IPS-20b (cell line): Measurements from ENCODE around the gene IL22.

ENCODE experiments used
- H3K27ac ChIP-seq: one replicate; pipeline ENCODE4 v1.5.1; 2013; ENCODE audit warnings: low read length
- H3K27me3 ChIP-seq: 2 replicates; pipeline ENCODE4 v1.6.1; 2013; ENCODE audit warnings: mild to moderate bottlenecking, low read length, inconsistent platforms; ENCODE audit not compliant: insufficient read depth
- H3K36me3 ChIP-seq: 2 replicates; pipeline ENCODE4 v1.6.1; 2013; ENCODE audit warnings: low read depth, mild to moderate bottlenecking, inconsistent platforms, low read length, moderate library complexity; ENCODE audit not compliant: insufficient read depth
- H3K4me1 ChIP-seq: 2 replicates; pipeline ENCODE4 v1.6.1; 2013; ENCODE audit warnings: mild to moderate bottlenecking, control low read depth, inconsistent platforms, low read length, moderate library complexity; ENCODE audit not compliant: insufficient read depth
- H3K4me3 ChIP-seq: 2 replicates; pipeline ENCODE4 v1.5.1; 2013; ENCODE audit warnings: mild to moderate bottlenecking, low read length, inconsistent platforms
- H3K9ac ChIP-seq: 2 replicates; pipeline ENCODE4 v1.6.1; 2013; ENCODE audit warnings: low read depth, mild to moderate bottlenecking, inconsistent platforms, low read length, moderate library complexity
- H3K9me3 ChIP-seq: 2 replicates; pipeline ENCODE4 v1.6.1; 2013; ENCODE audit warnings: mild to moderate bottlenecking, low read depth, low read length, inconsistent platforms; ENCODE audit not compliant: insufficient read depth

IL22 gene

DNA sequence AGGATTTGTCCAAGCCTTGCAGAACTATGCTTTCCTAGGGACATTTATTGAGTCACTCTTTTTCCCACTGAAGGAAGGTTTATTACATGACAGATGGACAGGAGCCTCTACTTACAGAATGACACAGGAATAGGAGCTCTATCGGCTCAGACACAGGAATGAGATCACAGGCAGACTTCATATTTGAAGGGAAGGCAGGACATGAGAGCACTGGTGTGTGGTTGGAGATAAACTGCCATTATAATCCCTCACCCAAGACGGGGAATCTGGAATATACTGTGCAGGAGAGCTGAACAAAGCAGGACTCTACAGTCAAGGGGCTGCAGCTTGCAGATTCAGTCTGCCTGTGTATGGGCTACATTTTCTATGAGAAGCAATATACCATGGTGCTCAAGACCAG is 26.8 kb upstream of the IL22 start:
- Histone ChIP-seq H3K9me3 (no peaks in the 10 kb centered on the region), H3K4me3 (no peak overlapping the region), H3K36me3 (no peaks in the 10 kb centered on the region), H3K27me3 (no peaks in the 10 kb centered on the region), H3K4me1 (peaks cover 19% of the 10 kb centered on the region; the same call in 1 of the 2 replicates), H3K27ac (no peak overlapping the region), H3K9ac (no peak overlapping the region)

- Histone ChIP-seq H3K4me1 (peaks cover 19% of the 10 kb centered on the region; the same call in 1 of the 2 replicates), H3K9ac (no peak overlapping the region), H3K36me3 (no peaks in the 10 kb centered on the region)
These were observed 26.0 kb upstream of the IL22 start for GRCh38 chr12:68279227-68280054.

GRCh38 chr12:68276402-68276930 is 23.1 kb upstream of the IL22 start:
- H3K36me3 ChIP-seq: no peaks in the 10 kb centered on the region
- H3K4me1 ChIP-seq: peaks cover 19% of the 10 kb centered on the region; the same call in 1 of the 2 replicates
- H3K4me3 ChIP-seq: no peak overlapping the region
- H3K27ac ChIP-seq: no peak overlapping the region
- no peaks in the 10 kb centered on the region for H3K9me3 ChIP-seq
- H3K9ac ChIP-seq: no peak overlapping the region
- no peaks in the 10 kb centered on the region for H3K27me3 ChIP-seq

More at GRCh38 chr12:68279227-68280054, 26.0 kb upstream of the IL22 start:
- H3K27me3 ChIP-seq: no peaks in the 10 kb centered on the region
- no peaks in the 10 kb centered on the region for H3K9me3 ChIP-seq
- no peak overlapping the region for H3K4me3 ChIP-seq
- no peak overlapping the region for H3K27ac ChIP-seq

GRCh38 chr12:68272732-68273131 is 19.3 kb upstream of the IL22 start:
- H3K9ac ChIP-seq: no peak overlapping the region
- no peaks in the 10 kb centered on the region for H3K27me3 ChIP-seq
- H3K9me3 ChIP-seq: no peaks in the 10 kb centered on the region
- no peak overlapping the region for H3K27ac ChIP-seq
- H3K4me1 ChIP-seq: no peaks in the 10 kb centered on the region
- H3K36me3 ChIP-seq: no peaks in the 10 kb centered on the region
- no peak overlapping the region for H3K4me3 ChIP-seq

GRCh38 chr12:68271346-68271745 is 17.9 kb upstream of the IL22 start:
- Histone ChIP-seq H3K27me3 (no peaks in the 10 kb centered on the region), H3K4me3 (no peak overlapping the region), H3K9me3 (no peaks in the 10 kb centered on the region), H3K27ac (no peak overlapping the region), H3K9ac (no peak overlapping the region), H3K4me1 (no peaks in the 10 kb centered on the region), H3K36me3 (no peaks in the 10 kb centered on the region)

GRCh38 chr12:68270358-68270757 is 17.0 kb upstream of the IL22 start:
- no peaks in the 10 kb centered on the region for H3K4me1 ChIP-seq
- H3K27ac ChIP-seq: no peak overlapping the region
- no peaks in the 10 kb centered on the region for H3K27me3 ChIP-seq
- no peaks in the 10 kb centered on the region for H3K9me3 ChIP-seq
- no peak overlapping the region for H3K4me3 ChIP-seq
- no peaks in the 10 kb centered on the region for H3K36me3 ChIP-seq
- H3K9ac ChIP-seq: no peak overlapping the region

- Histone ChIP-seq H3K9me3 (no peaks in the 10 kb centered on the region), H3K36me3 (no peaks in the 10 kb centered on the region), H3K4me1 (no peaks in the 10 kb centered on the region), H3K4me3 (no peak overlapping the region), H3K27me3 (no peaks in the 10 kb centered on the region), H3K9ac (no peak overlapping the region), H3K27ac (no peak overlapping the region)
These were observed 16.4 kb upstream of the IL22 start for GRCh38 chr12:68269779-68270178.

DNA sequence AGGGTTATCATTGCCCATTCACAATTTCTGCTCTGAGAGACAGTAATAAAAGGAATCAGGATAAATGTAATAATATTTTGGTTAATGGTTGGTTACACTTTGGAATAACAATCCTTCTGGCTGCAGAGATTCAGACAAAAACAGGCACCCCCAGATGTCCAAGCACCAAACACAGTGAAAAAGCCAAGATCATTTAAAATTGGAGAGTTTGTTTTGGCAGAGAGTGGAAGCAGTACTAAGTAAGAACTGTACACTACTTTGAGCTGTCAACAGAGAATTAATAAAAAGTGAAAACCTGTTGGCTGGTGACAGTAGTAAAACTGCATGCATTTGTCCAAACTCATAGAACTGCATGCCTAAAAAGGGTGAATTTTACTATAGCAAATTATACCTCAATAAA is 15.6 kb upstream of the IL22 start:
- no peaks in the 10 kb centered on the region for H3K27me3 ChIP-seq
- H3K36me3 ChIP-seq: no peaks in the 10 kb centered on the region
- H3K4me1 ChIP-seq: no peaks in the 10 kb centered on the region
- H3K9ac ChIP-seq: no peak overlapping the region
- no peaks in the 10 kb centered on the region for H3K9me3 ChIP-seq
- no peak overlapping the region for H3K27ac ChIP-seq
- no peak overlapping the region for H3K4me3 ChIP-seq

DNA sequence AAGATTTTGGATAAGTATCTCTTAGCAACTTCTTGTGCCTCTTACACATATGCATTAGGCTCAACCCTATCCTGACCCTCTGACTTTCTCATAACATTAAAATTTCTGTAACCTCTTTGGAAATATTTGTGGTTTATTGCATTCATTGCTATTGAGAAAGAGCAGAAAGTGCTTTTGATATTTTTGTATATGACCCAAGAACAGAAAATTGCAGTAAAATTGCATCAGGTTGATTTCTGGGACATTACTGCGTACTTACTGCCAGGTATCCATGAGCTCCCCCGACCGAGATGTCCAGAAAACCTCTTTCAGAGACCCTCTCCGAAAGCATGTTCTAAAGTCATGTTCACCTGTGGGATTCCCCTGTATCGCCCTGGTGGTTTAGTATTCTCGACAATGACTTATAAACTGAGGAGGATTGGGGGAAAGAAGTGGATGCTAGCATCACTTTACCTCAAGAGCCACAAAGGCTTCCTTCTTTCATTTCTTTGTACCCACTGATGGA is 14.5 kb upstream of the IL22 start:
- no peak overlapping the region for H3K9ac ChIP-seq
- H3K27ac ChIP-seq: no peak overlapping the region
- H3K27me3 ChIP-seq: no peaks in the 10 kb centered on the region
- H3K9me3 ChIP-seq: no peaks in the 10 kb centered on the region
- H3K4me1 ChIP-seq: no peaks in the 10 kb centered on the region
- H3K36me3 ChIP-seq: no peaks in the 10 kb centered on the region
- H3K4me3 ChIP-seq: no peak overlapping the region

DNA sequence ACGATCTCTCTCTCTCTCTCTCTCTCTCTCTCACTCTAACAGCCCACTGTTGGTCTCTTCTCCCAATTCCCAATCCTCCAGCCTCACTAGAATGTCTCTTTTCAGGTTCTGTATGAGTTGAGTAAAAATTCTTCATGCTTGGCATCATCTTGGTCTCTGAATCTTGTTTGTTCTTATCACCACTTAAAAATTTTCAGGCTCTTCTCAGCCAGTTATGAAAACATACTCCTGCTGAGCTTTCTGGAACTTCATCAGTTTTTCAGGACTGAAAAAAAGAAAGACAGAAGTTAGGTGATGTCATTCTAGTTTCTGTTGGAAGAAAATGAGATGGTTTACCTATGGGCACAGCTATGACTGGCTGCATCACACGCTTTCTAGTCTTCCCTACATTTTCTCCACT is 11.5 kb upstream of the IL22 start:
- Histone ChIP-seq H3K4me3 (no peak overlapping the region), H3K9me3 (no peaks in the 10 kb centered on the region), H3K27me3 (no peaks in the 10 kb centered on the region), H3K4me1 (peaks cover 5% of the 10 kb centered on the region; the same call in 1 of the 2 replicates), H3K9ac (no peak overlapping the region), H3K27ac (no peak overlapping the region), H3K36me3 (no peaks in the 10 kb centered on the region)

DNA sequence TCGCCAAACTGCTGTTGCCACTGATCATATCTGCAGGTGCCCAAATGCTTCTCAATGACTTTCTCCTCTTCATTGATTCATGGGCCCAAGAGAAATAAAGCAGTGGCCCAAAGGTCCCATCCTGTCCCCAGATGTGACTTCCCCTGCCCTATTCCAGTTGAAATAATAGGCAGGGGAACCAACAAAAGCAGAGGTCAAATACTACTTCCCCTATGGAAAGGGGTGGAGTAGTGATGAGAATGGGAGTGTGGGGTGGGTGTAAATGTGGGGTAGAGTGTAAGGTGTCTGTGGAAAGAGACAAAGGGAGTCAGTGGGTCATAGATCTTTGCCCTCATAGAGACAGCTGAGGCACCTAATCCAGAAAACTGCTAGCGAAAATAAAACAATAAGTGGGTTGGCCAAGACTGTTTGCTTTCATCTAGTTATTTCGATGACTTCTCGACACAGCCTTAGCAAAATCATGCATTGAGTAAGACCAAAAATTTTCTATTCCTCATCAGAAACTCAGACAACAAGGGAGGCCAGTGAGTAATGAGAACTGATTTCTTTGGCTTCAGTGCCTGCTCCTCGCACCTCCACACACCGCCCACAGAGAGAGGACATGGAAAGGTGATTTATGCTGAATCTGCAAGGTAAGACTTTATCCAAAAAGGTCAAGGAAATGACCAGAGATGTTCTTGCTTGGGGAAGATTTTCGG is 10.9 kb upstream of the IL22 start:
- no peaks in the 10 kb centered on the region for H3K9me3 ChIP-seq
- H3K4me1 ChIP-seq: peaks cover 5% of the 10 kb centered on the region; the same call in 1 of the 2 replicates
- no peak overlapping the region for H3K4me3 ChIP-seq
- H3K27ac ChIP-seq: no peak overlapping the region
- H3K27me3 ChIP-seq: no peaks in the 10 kb centered on the region
- no peaks in the 10 kb centered on the region for H3K36me3 ChIP-seq
- no peak overlapping the region for H3K9ac ChIP-seq
